ENCODE data around the gene GP9. TPM values are rescaled to one million over a fixed set of nuclear protein-coding genes. Genes with fewer than 3 reads are reported as not detected.

GP9 gene
- total RNA-seq, 1 donor from 2014 or later, result not detected

- H3K4me3 Mint-ChIP-seq (ENCODE audit: low read depth), result no peak overlapping the region
- no peaks in the 10 kb centered on the region for H3K9me3 Mint-ChIP-seq (ENCODE audit: low read depth)
- no peak for TF ChIP-seq CTCF (IDR thresholded peaks at IDR 0.05; ENCODE audit: unreplicated experiment)
- peaks cover 5% of the 10 kb centered on the region for H3K4me1 Mint-ChIP-seq (ENCODE audit: low read depth)
- peaks cover 24% of the 10 kb centered on the region for H3K27me3 Mint-ChIP-seq
- H3K36me3 Mint-ChIP-seq (ENCODE audit: insufficient read depth), result no peaks in the 10 kb centered on the region
- no peak overlapping the region for H3K27ac Mint-ChIP-seq
- no peak for DNase-seq (ENCODE audit: low spot score, unreplicated experiment)
These were observed 31.7 kb upstream of the GP9 start for GRCh38 chr3:129028866-129029265.

- DNase-seq (ENCODE audit: low spot score, unreplicated experiment), result no peak
- Mint-ChIP-seq H3K27me3 (peaks cover 12% of the 10 kb centered on the region), H3K4me1 (ENCODE audit: low read depth) (peaks cover 5% of the 10 kb centered on the region), H3K36me3 (ENCODE audit: insufficient read depth) (no peaks in the 10 kb centered on the region), H3K4me3 (ENCODE audit: low read depth) (no peak overlapping the region), H3K27ac (no peak overlapping the region), H3K9me3 (ENCODE audit: low read depth) (no peaks in the 10 kb centered on the region)
- no peak for TF ChIP-seq CTCF (IDR thresholded peaks at IDR 0.05; ENCODE audit: unreplicated experiment)
These were observed 30.0 kb upstream of the GP9 start for GRCh38 chr3:129030611-129031010.

- TF ChIP-seq CTCF (IDR thresholded peaks at IDR 0.05; ENCODE audit: unreplicated experiment), result no peak
- H3K36me3 Mint-ChIP-seq (ENCODE audit: insufficient read depth), result no peaks in the 10 kb centered on the region
- no peak for DNase-seq (ENCODE audit: low spot score, unreplicated experiment)
- H3K27me3 Mint-ChIP-seq, result peaks cover 3% of the 10 kb centered on the region
- H3K4me1 Mint-ChIP-seq (ENCODE audit: low read depth), result peaks cover 3% of the 10 kb centered on the region
- H3K9me3 Mint-ChIP-seq (ENCODE audit: low read depth), result no peaks in the 10 kb centered on the region
- H3K4me3 Mint-ChIP-seq (ENCODE audit: low read depth), result no peak overlapping the region
- H3K27ac Mint-ChIP-seq, result no peak overlapping the region
These were observed 28.9 kb upstream of the GP9 start for GRCh38 chr3:129031476-129032215.

- TF ChIP-seq CTCF (IDR thresholded peaks at IDR 0.05; ENCODE audit: unreplicated experiment), result no peak
- DNase-seq (ENCODE audit: low spot score, unreplicated experiment), result no peak
- H3K36me3 Mint-ChIP-seq (ENCODE audit: insufficient read depth), result no peaks in the 10 kb centered on the region
- no peaks in the 10 kb centered on the region for H3K27me3 Mint-ChIP-seq
- H3K27ac Mint-ChIP-seq, result no peak overlapping the region
- no peak overlapping the region for H3K4me3 Mint-ChIP-seq (ENCODE audit: low read depth)
- no peaks in the 10 kb centered on the region for H3K9me3 Mint-ChIP-seq (ENCODE audit: low read depth)
- peaks cover 3% of the 10 kb centered on the region for H3K4me1 Mint-ChIP-seq (ENCODE audit: low read depth)
These were observed 27.9 kb upstream of the GP9 start for GRCh38 chr3:129032716-129033115.

- Mint-ChIP-seq H3K27me3 (no peaks in the 10 kb centered on the region), H3K4me1 (ENCODE audit: low read depth) (peaks cover 3% of the 10 kb centered on the region), H3K36me3 (ENCODE audit: insufficient read depth) (no peaks in the 10 kb centered on the region), H3K4me3 (ENCODE audit: low read depth) (no peak overlapping the region), H3K27ac (no peak overlapping the region), H3K9me3 (ENCODE audit: low read depth) (no peaks in the 10 kb centered on the region)
- DNase-seq (ENCODE audit: low spot score, unreplicated experiment), result no peak
- TF ChIP-seq CTCF (IDR thresholded peaks at IDR 0.05; ENCODE audit: unreplicated experiment), result no peak
These were observed 27.4 kb upstream of the GP9 start for GRCh38 chr3:129033151-129033550.

Data from progenitor cell of endocrine pancreas (in vitro differentiated cells).